Stomach (tissue), 9 donors: ENCODE data around the gene NAT8. TPM values are rescaled to one million over a fixed set of nuclear protein-coding genes. Genes with fewer than 3 reads are reported as not detected.
"Not testable (repeated sequence)": the region's sequence is repeated elsewhere in the genome, so short reads cannot be mapped to it uniquely, and the experiment has no call there.

Experiments
- DNase-seq, 2 donors: peaks; one replicate each; pipeline versions ENCODE4 v3.0.0 to v3.0.0-alpha.2; 2013 to 2019
- H3K27ac ChIP-seq, 5 donors: fragments of 200-600 bp in 4 of 5; sonication (generic) in 4 of 5; one replicate each; pipeline ENCODE4 v1.5.1; 2013 to 2019; ENCODE audit warnings: mild to moderate bottlenecking in 1 of 5, moderate library complexity in 1 of 5
- H3K27me3 ChIP-seq, 3 donors: fragments of 200-600 bp; sonication (generic); one replicate each; pipeline ENCODE4 v1.5.1; 2017 to 2019; ENCODE audit warnings: mixed run types in 1 of 3
- H3K36me3 ChIP-seq, 4 donors: fragments of 200-600 bp; sonication (generic); 1 replicate in 3 of 4; 2 replicates in 1 of 4; pipeline ENCODE4 v1.5.1; 2016 to 2019
- H3K4me1 ChIP-seq, 4 donors: fragments of 200-600 bp; sonication (generic); one replicate each; pipeline ENCODE4 v1.5.1; 2016 to 2019
- H3K4me3 ChIP-seq, 4 donors: fragments of 200-600 bp; sonication (generic) in 3 of 4; one replicate each; pipeline ENCODE4 v1.5.1; 2016 to 2019; ENCODE audit warnings: mild to moderate bottlenecking in 1 of 4
- H3K9me3 ChIP-seq, 4 donors: fragments of 200-600 bp; sonication (generic); one replicate each; pipeline ENCODE4 v1.5.1; 2016 to 2019
- CTCF ChIP-seq, 7 experiments: fragments of 450-650 bp in 4 of 7; fragments of 200-600 bp in 3 of 7; sonication (generic) in 3 of 7; IDR thresholded peaks; one replicate each; pipeline ENCODE4 v1.5.1; 2016 to 2019; ENCODE audit warnings: antibody characterized with exemption in 7 of 7, control low read depth in 2 of 7, mild to moderate bottlenecking in 1 of 7
- EP300 ChIP-seq: sonication (generic); formaldehyde crosslinking; IDR thresholded peaks from one replicate; pipeline ENCODE4 v1.6.1; 2017; ENCODE audit warnings: antibody characterized with exemption
- POLR2A ChIP-seq, 4 donors: fragments of 450-650 bp; IDR thresholded peaks; one replicate each; pipeline ENCODE4 v1.6.1; 2016; ENCODE audit warnings: antibody characterized with exemption in 4 of 4, control low read depth in 2 of 4, mild to moderate bottlenecking in 1 of 4, moderate library complexity in 1 of 4
- POLR2AphosphoS5 ChIP-seq, 3 donors: sonication (generic); formaldehyde crosslinking; IDR thresholded peaks; one replicate each; pipeline ENCODE4 v1.6.1; 2016; ENCODE audit warnings: antibody characterized with exemption in 3 of 3
- WGBS, 5 donors: extraction: QIAGEN DNeasy Blood & Tissue Kit in 3 of 5; methylation state at CpG; one replicate each; pipeline versions ENCODE4 v1.1.5 to v1.1.7; 2013 to 2018; 5-methylcytosine and 5-hydroxymethylcytosine counted together
- intact Hi-C: fragments of 100-400 bp; cut with DNase I; formaldehyde crosslinking; loops from one replicate; pipeline ENCODE4 v1.15.1; 2023; ENCODE audit warnings: low total_unique reads
- polyA plus RNA-seq, 3 donors: library from polyadenylated mRNA; stranded (reverse); fragments of 200-250 nt; gene quantifications; one replicate each; pipeline ENCODE4 v1.2.3, GENCODE V29; 2013
- total RNA-seq, 5 donors: library from RNA; depleted of rRNA; stranded (reverse); fragments of >200 nt; gene quantifications; one replicate each; pipeline versions ENCODE4 v1.1.0 to v1.2.3, GENCODE V29; 2014 to 2016
- donor health status: healthy with polysubstance abuse.
- donor health status: Bipolar disorder and iron deficiency.
- donor health status: healthy.

Gene NAT8
- total and polyA plus RNA-seq, 8 donors: not detected

GRCh38 chr2:73611193-73611592, 31.0 kb downstream of the NAT8 start:
- 66 to 98% (median 79%) methylated on average over 4 of the region's 4 CpGs for WGBS, 5 donors
- Histone ChIP-seq H3K4me1 (no peaks in the 10 kb centered on the region), H3K27ac (no peak overlapping the region), H3K36me3 (peaks cover 0 to 52% (median 38%) of the 10 kb centered on the region in 4 donors), H3K9me3 (no peaks in the 10 kb centered on the region), H3K27me3 (no peaks in the 10 kb centered on the region), H3K4me3 (no peak overlapping the region)
- TF ChIP-seq CTCF (IDR thresholded peaks at IDR 0.05) (no peak), POLR2A (IDR thresholded peaks at IDR 0.05) (no peak)
- intact Hi-C loops: no loop called here
- DNase-seq: no peak

- no peak for DNase-seq
- Histone ChIP-seq H3K4me3 (no peak overlapping the region), H3K9me3 (no peaks in the 10 kb centered on the region), H3K4me1 (no peaks in the 10 kb centered on the region), H3K36me3 (peaks cover 0 to 50% (median 40%) of the 10 kb centered on the region in 4 donors), H3K27ac (no peak overlapping the region), H3K27me3 (no peaks in the 10 kb centered on the region)
- no peak for TF ChIP-seq POLR2A (IDR thresholded peaks at IDR 0.05)
- no peak for TF ChIP-seq CTCF (IDR thresholded peaks at IDR 0.05)
- intact Hi-C loops: no loop called here
- WGBS, 5 donors: 84 to 94% (median 87%) methylated on average over 3 of the region's 3 CpGs
Observed at GRCh38 chr2:73610111-73610510, 32.1 kb downstream of the NAT8 start.

DNA sequence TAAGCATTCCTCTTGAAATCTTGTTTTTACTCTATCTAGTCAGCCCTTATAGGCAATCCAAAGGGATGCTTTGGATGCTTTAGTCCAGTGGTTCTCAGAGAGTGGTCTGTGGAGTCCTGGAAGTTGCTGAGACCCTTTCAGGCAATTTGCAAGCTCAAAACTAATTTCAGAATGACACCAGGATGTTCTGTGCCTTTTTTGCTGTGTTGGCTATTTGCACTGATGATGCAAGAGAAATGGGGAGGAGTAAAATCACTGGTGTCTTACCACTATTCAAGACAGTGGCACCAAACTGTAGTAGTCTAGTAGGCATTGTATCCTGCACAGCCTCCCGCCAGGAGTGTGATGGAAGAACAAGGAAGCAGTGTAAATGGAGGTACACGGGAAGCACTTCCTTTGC, 37.6 kb downstream of the NAT8 start:
- peaks cover 5 to 72% (median 69%) of the 10 kb centered on the region in 4 donors for H3K36me3 ChIP-seq
- 79 to 90% (median 83%) methylated on average over 2 of the region's 2 CpGs for WGBS, 5 donors
- intact Hi-C loops, H3K9me3 ChIP-seq, H3K4me3 ChIP-seq, H3K27me3 ChIP-seq, DNase-seq, H3K27ac ChIP-seq, H3K4me1 ChIP-seq: not testable (repeated sequence)

DNA sequence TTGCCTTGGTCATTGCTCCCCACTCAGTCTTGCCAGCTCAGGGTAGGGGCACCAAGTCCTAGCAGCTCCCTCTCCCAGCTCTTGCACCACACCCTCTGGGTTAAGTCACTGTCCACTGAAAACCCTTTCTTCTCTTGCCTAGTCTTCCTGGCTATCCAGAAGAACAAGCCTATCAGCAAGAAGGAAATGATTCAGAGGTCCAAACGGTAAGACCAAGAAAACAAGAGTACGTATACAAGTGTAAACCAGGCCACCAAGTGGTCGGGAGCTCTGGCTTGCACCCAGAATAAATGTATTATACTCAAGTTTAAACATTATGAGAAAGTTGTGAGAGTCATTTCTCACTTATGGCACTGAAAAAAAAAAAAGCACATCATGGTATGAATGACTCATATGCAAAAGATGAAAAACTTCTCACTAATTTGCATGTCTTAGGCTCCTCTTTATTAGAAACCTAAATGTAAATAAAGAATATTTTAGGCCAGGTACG, 39.1 kb downstream of the NAT8 start:
- DNase-seq, intact Hi-C loops, H3K27ac ChIP-seq, H3K4me1 ChIP-seq, H3K27me3 ChIP-seq, H3K4me3 ChIP-seq, H3K9me3 ChIP-seq: not testable (repeated sequence)
- WGBS, 5 donors: 63 to 77% (median 71%) methylated on average over 4 of the region's 4 CpGs
- H3K36me3 ChIP-seq: peaks cover 5 to 68% (median 59%) of the 10 kb centered on the region in 4 donors

GRCh38 chr2:73601780-73602179, 40.4 kb downstream of the NAT8 start:
- TF ChIP-seq POLR2A (IDR thresholded peaks at IDR 0.05) (no peak), EP300 (no peak), CTCF (IDR thresholded peaks at IDR 0.05) (no peak), POLR2AphosphoS5 (IDR thresholded peaks at IDR 0.05) (no peak)
- intact Hi-C loops: no loop called here

More at GRCh38 chr2:73601780-73602179, 40.4 kb downstream of the NAT8 start:
- Histone ChIP-seq H3K36me3 (peaks cover 5 to 60% (median 55%) of the 10 kb centered on the region in 4 donors), H3K4me3 (no peak overlapping the region), H3K27ac (no peak overlapping the region), H3K4me1 (no peaks in the 10 kb centered on the region), H3K27me3 (no peaks in the 10 kb centered on the region), H3K9me3 (no peaks in the 10 kb centered on the region)
- no peak for DNase-seq
- WGBS, 5 donors: 92 to 95% (median 93%) methylated on average over 5 of the region's 5 CpGs
